NCI-H2171 treated with DMSO at 0.1 percent for 48 hours (cell line): ENCODE data around the gene TES.

Experiments used
- DNase-seq: peaks from one replicate; lab custom pipeline; 2025; lab: John Stamatoyannopoulos, UW

TES gene

GRCh38 chr7:116222501-116222900 lies 12.2 kb downstream of the TES start:
- DNase-seq = no peak

- no peak for DNase-seq
Observed at GRCh38 chr7:116223588-116223987, 13.2 kb downstream of the TES start.

GRCh38 chr7:116224492-116225098 lies 14.3 kb downstream of the TES start:
- DNase-seq = no peak

GRCh38 chr7:116225860-116226259 lies 15.5 kb downstream of the TES start:
- no peak for DNase-seq

- no peak for DNase-seq
Observed at GRCh38 chr7:116226664-116227063, 16.3 kb downstream of the TES start.

GRCh38 chr7:116227678-116228239 lies 17.4 kb downstream of the TES start:
- DNase-seq = no peak

GRCh38 chr7:116228241-116228640 lies 17.9 kb downstream of the TES start:
- no peak for DNase-seq

GRCh38 chr7:116229366-116229765 lies 19.0 kb downstream of the TES start:
- no peak for DNase-seq

- DNase-seq = no peak
Observed at GRCh38 chr7:116230191-116231005, 20.1 kb downstream of the TES start.

GRCh38 chr7:116231543-116231942 lies 21.2 kb downstream of the TES start:
- no peak for DNase-seq

- no peak for DNase-seq
Observed at GRCh38 chr7:116231949-116232348, 21.6 kb downstream of the TES start.

GRCh38 chr7:116232350-116232749 lies 22.0 kb downstream of the TES start:
- no peak for DNase-seq

- no peak for DNase-seq
Observed at GRCh38 chr7:116232920-116233319, 22.6 kb downstream of the TES start.

GRCh38 chr7:116234517-116235200 lies 24.3 kb downstream of the TES start:
- no peak for DNase-seq

GRCh38 chr7:116235380-116235779 lies 25.0 kb downstream of the TES start:
- DNase-seq = no peak

GRCh38 chr7:116236020-116236630 lies 25.8 kb downstream of the TES start:
- DNase-seq = peak; percentile 18

- DNase-seq = no peak
Observed at GRCh38 chr7:116239020-116239419, 28.7 kb downstream of the TES start.

- no peak for DNase-seq
Observed at GRCh38 chr7:116239434-116239833, 29.1 kb downstream of the TES start.

GRCh38 chr7:116240024-116240668 lies 29.8 kb downstream of the TES start:
- DNase-seq = no peak

- DNase-seq = no peak
Observed at GRCh38 chr7:116241291-116241690, 31.0 kb downstream of the TES start.

- no peak for DNase-seq
Observed at GRCh38 chr7:116242178-116242577, 31.8 kb downstream of the TES start.

GRCh38 chr7:116242759-116243158 lies 32.4 kb downstream of the TES start:
- no peak for DNase-seq
